Activated T-helper 2 cell treated with anti-CD3 and anti-CD28 coated beads, Interferon-gamma antibody, Interleukin-2, Interleukin-4, amounts not matched to agents 10 μg/mL and 5 μg/mL and 100 μg/mL, durations not matched to agents 14 hours and 24 hours and 36 hours (primary cell): ENCODE data around the gene MOSPD3. TPM values are rescaled to one million over a fixed set of nuclear protein-coding genes. Genes with fewer than 3 reads are reported as not detected.
"Not testable (repeated sequence)": the region's sequence is repeated elsewhere in the genome, so short reads cannot be mapped to it uniquely, and the experiment has no call there.

ENCODE experiments used
- DNase-seq: peaks from one replicate; pipeline ENCODE4 v3.0.0; 2021; ENCODE audit warnings: low spot score
- H3K27ac Mint-ChIP-seq: one replicate; pipeline ENCODE4 v1.8.0; 2021; ENCODE audit warnings: mixed read lengths
- H3K27me3 Mint-ChIP-seq: one replicate; pipeline ENCODE4 v1.8.0; 2021; ENCODE audit warnings: low read depth, mixed read lengths
- H3K36me3 Mint-ChIP-seq: one replicate; pipeline ENCODE4 v1.8.0; 2021; ENCODE audit warnings: low read depth, mixed read lengths
- H3K4me1 Mint-ChIP-seq: one replicate; pipeline ENCODE4 v1.8.0; 2021; ENCODE audit warnings: low read depth, mixed read lengths
- H3K4me3 Mint-ChIP-seq: one replicate; pipeline ENCODE4 v1.8.0; 2021; ENCODE audit warnings: low read depth, mild to moderate bottlenecking, moderate library complexity, mixed read lengths
- H3K9me3 Mint-ChIP-seq: one replicate; pipeline ENCODE4 v1.8.0; 2021; ENCODE audit warnings: mixed read lengths
- intact Hi-C: fragments of 100-400 bp; cut with micrococcal nuclease; formaldehyde crosslinking; loops from one replicate; pipeline ENCODE4 v1.15.1; 2023
- total RNA-seq: library from RNA; stranded (reverse); gene quantifications from 2 replicates; pipeline ENCODE4 v1.2.3, GENCODE V29; 2022

The MOSPD3 gene
- total RNA-seq, 1 donor from 2014 or later, result 14.1 TPM

GRCh38 chr7:100649826-100650565 is 37.7 kb downstream of the MOSPD3 start:
- H3K36me3 Mint-ChIP-seq, result no peaks in the 10 kb centered on the region
- H3K9me3 Mint-ChIP-seq, result no peaks in the 10 kb centered on the region
- no peak overlapping the region for H3K4me3 Mint-ChIP-seq
- no peak overlapping the region for H3K27ac Mint-ChIP-seq
- H3K27me3 Mint-ChIP-seq, result peaks cover 13% of the 10 kb centered on the region
- no peaks in the 10 kb centered on the region for H3K4me1 Mint-ChIP-seq
- DNase-seq, result no peak
- intact Hi-C loops, result no loop called here

GRCh38 chr7:100654908-100655831 is 42.8 kb downstream of the MOSPD3 start:
- Mint-ChIP-seq H3K36me3 (no peaks in the 10 kb centered on the region), H3K4me3 (no peak overlapping the region), H3K4me1 (no peaks in the 10 kb centered on the region), H3K27me3 (peaks cover 23% of the 10 kb centered on the region), H3K9me3 (no peaks in the 10 kb centered on the region), H3K27ac (no peak overlapping the region)
- intact Hi-C loops, result no loop called here
- DNase-seq, result no peak

- no peaks in the 10 kb centered on the region for H3K9me3 Mint-ChIP-seq
- H3K27me3 Mint-ChIP-seq, result peaks cover 21% of the 10 kb centered on the region
- H3K27ac Mint-ChIP-seq, result no peak within 1 kb of the TSS
- intact Hi-C loops, result loop anchor here (2.0 kb wide), 1 partner anchor 17 kb away; the partner anchor contains the start of gene GNB2
- H3K36me3 Mint-ChIP-seq, result no peaks in the 10 kb centered on the region
- peak; percentile 64 for DNase-seq
- no peaks in the 10 kb centered on the region for H3K4me1 Mint-ChIP-seq
- H3K4me3 Mint-ChIP-seq, result no peak within 1 kb of the TSS
These were observed 43.8 kb downstream of the MOSPD3 start, which contains the start of gene ACTL6B for GRCh38 chr7:100655908-100656674. TSS of gene ACTL6B (minus strand) at chr7:100656448. CDS start at chr7:100656354, 94 bp downstream.

DNA sequence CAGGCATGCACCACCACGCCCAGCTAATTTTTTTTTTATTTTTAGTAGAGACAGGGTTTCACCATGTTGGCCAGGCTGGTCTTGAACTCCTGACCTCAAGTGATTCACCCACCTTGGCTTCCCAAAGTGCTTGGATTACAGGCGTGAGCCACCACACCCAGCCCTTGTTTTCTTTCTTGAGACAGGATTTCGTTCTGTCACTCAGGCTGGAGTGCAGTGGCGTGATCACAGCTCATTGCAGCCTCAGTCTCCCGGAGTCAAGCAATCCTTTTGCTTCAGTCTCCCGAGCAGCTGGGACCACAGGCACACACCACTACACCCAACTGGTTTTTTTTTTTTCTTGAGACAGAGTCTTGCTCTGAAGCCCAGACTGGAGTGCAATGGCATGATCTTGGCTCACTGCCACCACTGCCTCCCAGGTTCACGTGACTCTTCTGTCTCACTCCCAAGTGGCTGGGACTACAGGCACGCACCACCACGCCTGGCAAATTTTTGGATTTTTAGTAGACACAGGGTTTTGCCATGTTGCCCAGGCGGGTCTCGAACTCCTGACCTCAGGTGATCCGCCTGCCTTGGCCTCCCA is 49.9 kb downstream of the MOSPD3 start:
- DNase-seq, H3K4me3 Mint-ChIP-seq, intact Hi-C loops, H3K9me3 Mint-ChIP-seq, H3K4me1 Mint-ChIP-seq, H3K27ac Mint-ChIP-seq, H3K36me3 Mint-ChIP-seq, H3K27me3 Mint-ChIP-seq: not testable (repeated sequence)

Other genes with a start within 250 kb of the MOSPD3 start
- 12.3 TPM in 2 replicates for gene PILRA, start 239.1 kb upstream of the MOSPD3 start, total RNA-seq
- gene ZCWPW1, start 183.8 kb upstream of the MOSPD3 start, total RNA-seq, result 1.1 and 3.5 TPM in 2 replicates
- 50.9 and 51.0 TPM in 2 replicates for gene MEPCE, start 182.7 kb upstream of the MOSPD3 start, total RNA-seq
- 59.8 and 63.6 TPM in 2 replicates for gene PPP1R35, start 176.0 kb upstream of the MOSPD3 start, total RNA-seq
- gene SPACDR, start 148.3 kb upstream of the MOSPD3 start, total RNA-seq, result 3.2 and 4.5 TPM in 2 replicates
- 103 and 106 TPM in 2 replicates for gene TSC22D4, start 133.3 kb upstream of the MOSPD3 start, total RNA-seq
- gene NYAP1, start 128.6 kb upstream of the MOSPD3 start, total RNA-seq, result 0.27 and 0.34 TPM in 2 replicates
- gene AGFG2, start 73.3 kb upstream of the MOSPD3 start, total RNA-seq, result 75.5 and 75.7 TPM in 2 replicates
- gene SAP25, start 38.6 kb upstream of the MOSPD3 start, total RNA-seq, result 11.3 and 11.8 TPM in 2 replicates
- gene LRCH4, start 26.4 kb upstream of the MOSPD3 start, total RNA-seq, result 105 and 106 TPM in 2 replicates
- 0.37 and 0.91 TPM in 2 replicates for gene FBXO24, start 26.2 kb upstream of the MOSPD3 start, total RNA-seq
- gene PCOLCE, start 10.2 kb upstream of the MOSPD3 start, total RNA-seq, result 8.6 and 10.3 TPM in 2 replicates
- gene TFR2, start 29.0 kb downstream of the MOSPD3 start, total RNA-seq, result 16.7 and 19.7 TPM in 2 replicates
- gene ACTL6B, start 43.9 kb downstream of the MOSPD3 start, total RNA-seq, result not detected in 2 replicates
- 221 and 224 TPM in 2 replicates for gene GNB2, start 61.2 kb downstream of the MOSPD3 start, total RNA-seq
- gene GIGYF1, start 81.7 kb downstream of the MOSPD3 start, total RNA-seq, result 51.0 and 53.9 TPM in 2 replicates
- 67.6 and 68.7 TPM in 2 replicates for gene POP7, start 93.6 kb downstream of the MOSPD3 start, total RNA-seq
- 0.14 TPM in 1 of 2 replicates, not detected in the other for gene EPO, start 107.9 kb downstream of the MOSPD3 start, total RNA-seq
- not detected in 2 replicates for gene ZAN, start 121.1 kb downstream of the MOSPD3 start, total RNA-seq
- 2.1 and 2.4 TPM in 2 replicates for gene EPHB4, start 215.0 kb downstream of the MOSPD3 start, total RNA-seq
- 27.3 and 31.6 TPM in 2 replicates for gene SLC12A9, start 240.2 kb downstream of the MOSPD3 start, total RNA-seq